Stimulated activated CD8-positive, alpha-beta memory T cell treated with anti-CD3 and anti-CD28 coated beads, Interleukin-2, amount 100 ng/mL, for 48 hours (primary cell): ENCODE data around the gene ELP5.
A peak's percentile ranks its signal among the peaks of the same experiment; 100 is the strongest.
"Not testable (repeated sequence)": the region's sequence is repeated elsewhere in the genome, so short reads cannot be mapped to it uniquely, and the experiment has no call there.

Source experiments
- DNase-seq, 2 donors: peaks; one replicate each; pipeline ENCODE4 v3.0.0-alpha.2; 2020; ENCODE audit warnings: low read depth in 2 of 2

The ELP5 gene

GRCh38 chr17:7236808-7237207, 15.2 kb upstream of the ELP5 start:
- DNase-seq, result no peak

DNA sequence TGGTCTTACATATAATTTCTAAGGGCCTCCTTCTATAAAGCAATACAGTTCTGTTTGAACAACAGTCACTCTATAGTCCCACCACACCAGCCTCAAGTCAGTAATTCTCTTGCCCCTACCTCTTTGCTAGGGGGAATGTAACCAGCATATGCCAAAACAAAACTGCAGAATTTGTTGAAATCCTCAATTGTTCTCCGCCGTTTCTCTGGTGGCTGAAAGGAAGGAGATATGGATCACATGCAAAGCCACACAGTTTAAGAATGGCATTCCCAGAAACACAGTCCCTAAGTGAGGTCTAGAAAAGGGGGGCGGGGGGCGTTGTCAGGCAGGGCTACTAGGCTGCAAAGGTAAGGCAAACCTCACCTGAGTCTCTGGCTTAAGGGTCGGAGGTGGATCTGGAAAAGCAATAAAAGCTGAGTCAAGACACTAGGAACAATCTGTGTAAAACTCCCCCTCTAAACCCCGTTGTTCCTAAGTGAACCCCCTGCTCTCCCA, 14.7 kb upstream of the ELP5 start:
- DNase-seq, result no peak

DNA sequence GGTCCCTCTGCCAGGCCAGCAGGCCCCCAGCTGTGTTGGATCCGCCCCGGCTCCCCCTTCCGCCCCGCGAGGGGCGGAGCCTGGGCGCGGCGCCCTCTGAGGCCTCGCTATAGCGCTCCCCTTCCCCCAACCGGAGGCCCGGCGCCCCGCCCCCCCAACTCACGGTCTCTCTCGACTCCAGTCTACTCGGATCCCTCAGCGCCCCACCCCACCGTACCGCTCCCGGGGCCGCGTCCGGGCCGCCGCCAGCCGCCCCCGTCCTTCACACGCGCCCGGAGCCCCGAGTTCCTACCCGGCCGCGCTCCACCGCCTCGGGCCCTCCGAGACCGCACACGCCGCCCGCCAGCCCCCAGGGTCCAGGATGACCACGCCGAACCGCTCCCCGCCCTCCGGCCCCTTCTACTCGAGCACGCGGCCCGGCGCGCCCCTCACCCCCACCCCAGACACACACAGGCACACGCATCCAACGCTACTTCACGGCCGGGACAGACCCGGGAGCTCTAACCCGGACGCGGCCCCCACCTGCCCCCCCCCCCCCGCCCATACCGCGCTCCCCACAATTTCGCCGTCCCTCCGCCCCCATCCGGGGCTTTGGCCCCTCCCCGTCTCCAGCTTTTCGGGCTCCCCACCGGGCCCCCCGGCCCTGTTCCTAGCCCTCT, 14.1 kb upstream of the ELP5 start:
- DNase-seq, result peak; percentile 81 to 90

DNA sequence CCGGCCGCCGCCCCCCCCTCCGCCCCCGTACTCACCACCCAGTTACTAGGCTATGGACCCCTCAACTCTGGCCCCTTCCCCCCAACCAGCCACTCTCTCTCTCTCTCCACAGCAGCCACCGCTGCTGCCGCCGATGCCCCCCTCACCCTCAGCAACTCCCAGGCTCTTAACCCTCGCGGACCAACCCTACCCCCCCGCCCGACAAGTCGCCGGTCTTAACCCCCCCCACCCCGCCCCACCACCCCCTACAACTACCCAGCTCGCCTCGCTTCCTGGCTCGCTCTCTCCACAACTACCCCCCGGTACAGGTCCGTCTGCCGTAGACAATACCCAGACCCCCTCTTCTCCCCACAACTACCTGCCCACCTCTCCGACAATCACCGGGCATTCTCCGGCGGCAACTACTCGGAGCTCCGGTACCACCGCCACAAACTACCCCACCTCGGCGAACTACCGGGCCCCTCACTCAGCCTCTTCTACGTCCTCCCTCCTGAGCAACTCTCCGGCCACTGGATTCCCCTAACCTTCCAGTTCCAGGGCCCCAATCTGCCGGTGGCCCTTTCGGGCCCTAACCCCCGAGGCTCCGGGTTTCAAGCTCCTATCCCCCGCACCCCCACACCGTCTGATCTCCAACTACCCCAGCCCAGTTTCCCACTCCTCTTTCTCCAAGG, 13.5 kb upstream of the ELP5 start:
- no peak for DNase-seq

DNA sequence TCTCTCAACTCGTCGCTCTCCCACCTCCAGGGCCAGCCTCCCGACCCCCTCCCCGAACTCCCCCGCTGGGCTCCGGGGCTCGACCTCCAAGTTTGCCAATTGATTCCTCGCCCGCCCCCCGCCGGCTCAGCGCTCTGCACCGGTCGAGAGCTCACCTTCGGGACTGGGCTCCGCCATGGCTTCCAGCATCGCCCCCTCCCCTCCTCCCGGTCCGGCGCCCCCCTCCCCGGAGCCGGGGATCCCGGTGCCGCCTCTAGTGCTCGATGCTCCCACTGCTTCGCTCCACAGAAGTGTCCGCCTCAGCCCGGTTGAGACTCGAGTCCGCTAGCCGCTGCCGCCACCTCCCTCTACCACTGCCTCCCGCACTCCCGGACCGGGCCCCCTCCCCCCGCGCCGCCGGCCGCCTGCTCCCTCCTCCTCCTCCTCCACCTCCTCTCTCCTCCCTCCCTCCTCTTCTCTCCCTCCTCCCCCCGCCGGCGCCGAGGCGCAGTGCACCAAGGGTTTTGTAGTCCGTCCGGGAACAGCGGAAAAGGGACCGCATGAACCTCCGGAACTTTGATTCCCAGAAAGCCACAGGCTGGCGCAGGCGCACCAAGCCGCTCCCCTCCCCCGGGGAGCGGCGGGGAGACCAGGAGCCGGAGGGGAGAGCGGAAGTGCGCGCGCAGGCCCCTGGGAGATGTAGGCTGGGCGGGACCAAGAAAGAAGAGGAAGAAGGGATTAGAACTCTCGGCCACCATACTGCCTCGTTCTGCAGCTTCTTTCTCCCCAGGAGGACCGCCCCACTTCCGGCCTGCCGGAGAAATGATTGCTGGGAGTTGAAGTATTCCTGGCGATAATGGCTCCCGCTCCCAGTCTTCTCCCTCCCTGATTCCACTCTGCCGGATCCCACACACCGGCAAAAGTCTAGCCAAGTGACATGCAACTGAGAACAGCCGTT, 12.7 kb upstream of the ELP5 start, which contains the start of gene PHF23:
Gene PHF23, minus strand, starts transcription at position 367 of the 937 bp plus-strand sequence. Its CDS starts 178 bp downstream, at position 189.
- DNase-seq, result peak; percentile 95 to 97

GRCh38 chr17:7240375-7240774, 11.6 kb upstream of the ELP5 start:
- no peak for DNase-seq

DNA sequence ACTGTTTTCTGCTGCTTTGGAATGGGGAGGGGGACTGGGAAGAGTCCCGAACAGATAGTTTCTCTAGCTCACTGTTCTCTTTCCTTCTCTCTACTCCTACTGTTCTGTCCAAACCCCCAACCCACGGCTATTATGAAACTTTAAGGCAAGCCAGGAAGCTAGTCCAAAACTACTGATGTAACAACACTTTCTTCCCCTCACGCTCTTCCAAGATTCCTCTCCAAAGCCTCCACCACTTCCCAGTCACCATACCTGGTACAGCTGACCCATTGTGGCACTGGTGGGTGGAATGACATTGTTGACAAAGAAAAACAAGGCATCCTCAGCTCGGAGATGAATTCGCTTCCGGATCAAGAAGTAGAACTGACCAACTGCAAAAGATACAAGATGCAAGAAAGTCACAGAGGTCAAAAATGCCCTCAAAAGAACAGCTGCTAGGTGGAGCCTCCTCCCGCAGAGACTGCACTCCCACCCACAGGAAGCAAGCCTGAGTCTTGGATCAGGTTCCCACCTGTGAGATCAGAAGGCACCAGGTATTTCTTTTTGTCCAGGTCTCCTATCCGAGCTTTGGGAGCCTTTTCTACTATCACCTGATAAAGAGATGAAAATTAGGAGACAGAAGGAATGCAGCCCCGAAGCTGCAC, 10.8 kb upstream of the ELP5 start:
- no peak for DNase-seq

GRCh38 chr17:7241783-7242716, 10.0 kb upstream of the ELP5 start, which contains the start of gene GABARAP:
Gene GABARAP, minus strand, starts transcription at chr17:7242449. Its CDS starts 119 bp downstream, at chr17:7242330.
- peak; percentile 85 to 93 for DNase-seq

GRCh38 chr17:7242717-7243452, 9.1 kb upstream of the ELP5 start:
- peak; percentile 82 to 89 for DNase-seq

GRCh38 chr17:7243453-7243729, 8.6 kb upstream of the ELP5 start:
- DNase-seq, result no peak

GRCh38 chr17:7243838-7244237, 8.2 kb upstream of the ELP5 start:
- not testable (repeated sequence) for DNase-seq

DNA sequence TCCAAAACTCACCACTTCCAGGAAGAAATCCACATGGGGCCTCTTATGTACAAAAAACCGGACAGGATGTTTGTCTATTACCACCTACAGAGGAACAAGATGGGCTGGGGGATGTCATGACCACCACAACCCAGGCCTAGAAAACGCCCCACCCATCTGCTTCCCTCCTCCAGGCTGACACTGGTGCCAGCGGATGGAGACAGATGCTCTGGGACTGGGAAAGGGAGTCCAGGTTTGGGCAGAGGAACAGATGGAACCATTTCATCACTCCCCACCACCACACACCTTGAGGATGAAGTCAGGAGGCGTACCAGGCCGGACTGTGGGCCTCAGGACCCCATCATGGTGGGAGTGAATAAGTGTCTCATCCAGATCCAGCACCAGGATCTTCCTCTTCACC, 5.2 kb upstream of the ELP5 start:
- no peak for DNase-seq

- no peak for DNase-seq
Observed at GRCh38 chr17:7248796-7249195, 3.2 kb upstream of the ELP5 start.

DNA sequence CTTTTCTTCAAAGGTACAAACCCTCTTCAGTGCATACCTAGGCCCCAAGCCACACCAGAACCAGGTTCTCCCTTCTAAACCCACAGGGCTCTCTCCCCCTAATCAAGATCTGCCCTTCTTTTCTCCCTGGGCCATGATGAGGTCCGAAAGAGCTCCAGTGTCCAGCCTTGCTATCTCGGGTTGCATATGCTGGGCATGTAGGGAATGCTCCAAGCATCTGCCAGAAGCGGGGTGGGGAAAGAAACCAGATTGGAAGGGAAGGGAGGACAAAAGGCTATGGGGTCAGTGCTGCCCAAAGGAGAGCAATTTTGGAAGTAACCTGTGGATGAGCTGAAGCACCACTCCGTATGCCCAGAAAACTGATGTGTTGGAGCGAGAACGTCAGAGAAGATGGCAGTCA, 2.8 kb upstream of the ELP5 start:
- DNase-seq, result no peak

- no peak for DNase-seq
Observed at GRCh38 chr17:7249830-7250229, 2.2 kb upstream of the ELP5 start.

- no peak for DNase-seq
Observed at GRCh38 chr17:7250695-7251627, 1.1 kb upstream of the ELP5 start.

- DNase-seq, result peak; percentile 96 to 98
Observed at GRCh38 chr17:7251661-7252175, 297 bp upstream of the ELP5 start, which contains the start of gene CTDNEP1. Gene CTDNEP1, minus strand, starts transcription at chr17:7251734. Its CDS starts 438 bp downstream, at chr17:7251296.

- no peak for DNase-seq
Observed at GRCh38 chr17:7253082-7253481, 1.1 kb downstream of the ELP5 start.
